Iris pigment epithelial cell (primary cell): ENCODE measurements around the gene ATF3.
"Not testable (repeated sequence)": the region's sequence is repeated elsewhere in the genome, so short reads cannot be mapped to it uniquely, and the experiment has no call there.

ENCODE experiments used
- DNase-seq: peaks from one replicate; pipeline ENCODE4 v3.0.0-alpha.2; 2011; ENCODE audit warnings: low read depth

ATF3 gene

DNA sequence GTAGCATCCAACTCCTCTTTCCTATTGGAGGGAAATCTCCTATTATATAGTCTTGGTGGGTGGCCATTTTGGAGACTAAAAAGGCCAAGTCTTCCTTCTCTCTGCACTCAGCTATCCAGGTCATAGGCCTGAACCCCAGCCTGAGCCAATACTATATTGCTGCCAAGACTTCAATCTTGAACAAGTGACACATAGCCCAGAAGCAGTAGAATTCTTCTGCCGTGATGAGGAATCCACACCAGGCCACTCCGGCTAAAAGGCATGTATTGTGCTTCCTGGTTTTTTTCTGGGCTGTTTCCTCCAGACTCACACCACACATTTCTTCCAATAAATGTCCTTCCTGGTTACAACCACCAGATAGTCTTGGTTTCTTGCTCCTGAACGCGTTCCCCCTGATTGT lies 43.0 kb downstream of the ATF3 start:
- peak; percentile 61 for DNase-seq

DNA sequence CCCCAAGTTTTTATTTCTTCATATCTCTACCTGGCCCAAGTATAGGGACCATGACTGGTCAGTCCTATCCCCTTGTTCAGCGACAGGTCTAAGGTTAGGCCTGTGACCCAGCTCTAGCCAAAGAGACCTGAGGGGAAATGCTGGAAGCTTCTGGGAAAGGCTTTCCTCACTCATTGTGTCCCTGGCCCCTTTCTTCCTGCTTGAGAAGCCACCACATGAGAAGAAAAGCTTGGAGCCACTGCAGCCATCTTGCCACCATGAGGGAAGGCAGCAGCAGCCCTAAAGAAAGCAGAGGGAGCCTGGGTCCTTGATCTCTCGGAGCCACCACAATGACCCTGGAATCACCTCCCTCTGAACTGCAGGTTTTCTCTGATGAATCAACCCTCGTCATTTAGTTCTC lies 43.4 kb downstream of the ATF3 start:
- DNase-seq: no peak

DNA sequence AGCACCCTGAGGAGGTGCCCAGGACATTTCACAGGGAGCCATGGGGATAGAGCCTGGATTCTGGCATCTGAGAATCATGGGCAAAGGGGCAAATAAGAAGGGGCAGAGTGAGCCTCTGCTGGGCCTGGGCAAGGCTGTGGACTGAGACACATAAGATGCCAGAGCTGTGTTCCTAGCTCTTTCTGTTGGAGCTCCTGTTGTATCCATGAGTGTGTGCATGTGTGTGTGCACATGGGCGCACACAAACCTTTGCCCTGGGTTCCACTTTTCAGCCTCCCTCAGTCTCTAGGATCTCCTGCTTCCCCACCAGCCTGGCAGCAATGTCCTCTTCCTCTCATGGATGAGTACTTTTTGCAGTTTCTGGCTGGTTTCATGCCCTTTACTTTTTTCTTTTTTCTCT lies 44.0 kb downstream of the ATF3 start:
- no peak for DNase-seq

DNA sequence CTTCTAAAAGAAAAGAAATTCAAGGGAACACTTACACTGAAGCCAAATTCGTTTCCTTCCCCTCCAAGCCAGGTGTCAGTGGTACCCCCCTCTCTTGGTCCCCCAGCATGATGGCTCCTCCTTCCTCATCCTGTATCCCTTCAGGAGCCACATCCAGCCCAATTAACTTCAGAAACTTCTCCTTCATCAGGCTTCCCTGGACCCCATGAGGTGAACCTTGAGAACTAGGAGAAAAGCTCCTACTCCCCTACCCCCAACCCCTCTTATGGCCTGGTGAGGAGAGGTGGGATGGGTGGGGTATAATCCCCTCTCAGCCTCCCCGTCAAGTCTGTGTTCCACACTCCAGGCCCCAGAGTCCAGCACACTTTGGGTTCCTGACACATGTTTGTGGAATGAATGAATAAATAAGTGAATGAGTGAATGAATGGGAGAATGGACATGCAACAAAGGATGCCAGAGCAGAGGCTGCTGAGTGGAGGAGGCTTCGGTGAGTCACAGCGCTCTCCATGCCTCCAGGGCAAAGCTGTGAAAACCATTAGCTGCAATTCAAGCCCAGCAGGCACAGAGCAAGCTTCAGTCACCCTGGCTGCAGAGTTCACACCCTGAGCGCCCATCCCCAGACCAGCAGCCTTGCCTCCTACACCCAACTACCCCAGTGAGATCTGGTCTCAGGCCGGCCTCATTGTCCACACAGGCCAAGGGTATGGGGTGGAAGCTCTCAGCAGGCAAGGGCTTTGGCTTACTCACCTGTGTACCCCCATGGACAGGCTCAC lies 47.3 kb downstream of the ATF3 start:
- DNase-seq: peak; percentile 46

DNA sequence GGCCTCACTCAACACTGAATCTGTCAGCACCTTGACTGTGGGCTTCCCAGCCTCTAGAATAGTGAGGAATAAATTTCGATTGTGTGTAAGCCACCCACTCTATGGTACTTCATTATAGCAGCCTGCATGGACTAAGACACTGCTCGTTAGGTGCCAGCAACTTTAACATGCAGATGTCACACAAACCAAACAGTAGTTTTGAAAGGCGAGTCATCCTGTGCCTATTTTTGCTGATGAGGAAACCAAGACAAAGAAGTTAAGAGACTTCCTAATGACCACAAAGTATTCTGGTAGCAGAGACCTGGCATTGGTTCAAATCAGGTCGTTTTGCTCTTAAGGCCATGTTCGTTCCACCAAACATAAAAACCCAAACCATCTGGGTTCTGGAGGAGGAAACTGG lies 48.2 kb downstream of the ATF3 start:
- DNase-seq: no peak

DNA sequence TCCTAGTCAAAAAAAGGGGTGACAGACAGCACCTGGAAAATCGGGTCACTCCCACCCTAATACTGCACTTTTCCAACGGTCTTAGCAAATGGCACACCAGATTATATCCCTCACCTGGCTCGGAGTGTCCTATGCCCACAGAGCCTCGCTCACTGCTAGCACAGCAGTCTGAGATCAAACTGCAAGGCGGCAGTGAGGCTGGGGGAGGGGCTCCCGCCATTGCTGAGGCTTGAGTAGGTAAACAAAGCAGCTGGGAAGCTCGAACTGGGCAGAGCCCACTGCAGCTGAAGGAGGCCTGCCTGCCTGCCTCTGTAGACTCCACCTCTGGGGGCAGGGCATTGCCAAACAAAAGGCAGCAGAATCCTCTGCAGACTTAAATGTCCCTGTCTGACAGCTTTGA lies 49.7 kb downstream of the ATF3 start:
- not testable (repeated sequence) for DNase-seq

DNA sequence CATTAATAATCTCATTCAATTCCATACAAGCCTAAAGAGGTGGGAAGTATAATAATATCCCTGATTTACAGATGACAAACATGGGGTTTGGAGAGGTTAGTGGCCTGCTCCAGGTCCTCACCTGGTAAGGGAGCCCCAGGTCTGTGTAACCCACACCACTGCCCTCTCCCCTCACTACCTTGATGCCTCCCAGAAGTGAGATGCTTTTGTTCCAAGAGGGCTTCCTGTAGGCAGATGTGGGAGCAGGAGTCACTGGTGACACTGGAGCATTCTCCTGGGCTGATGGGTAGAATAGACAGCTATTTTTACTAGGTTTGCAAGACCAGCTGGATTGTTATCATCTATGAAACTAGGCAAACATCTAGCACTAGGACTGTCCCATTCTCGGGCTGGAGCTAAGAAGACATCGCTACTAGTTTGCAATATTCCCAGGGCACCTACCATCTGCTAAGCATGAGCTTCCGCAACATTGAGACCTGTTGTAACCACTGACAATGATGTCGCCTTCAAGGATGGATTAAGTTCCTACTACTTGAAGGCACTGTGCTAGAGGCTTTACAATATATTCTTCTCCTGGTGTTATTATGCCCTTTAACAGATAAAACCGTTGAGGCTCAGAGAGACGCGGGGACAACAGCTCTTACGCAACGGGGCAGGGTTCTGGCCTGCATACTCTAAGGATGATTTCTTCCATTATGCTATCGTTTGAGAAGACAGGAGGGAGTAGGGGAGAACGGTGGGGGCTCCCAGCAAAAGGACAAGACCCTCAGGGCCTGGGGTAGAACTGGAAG lies 56.0 kb downstream of the ATF3 start:
- DNase-seq: no peak

DNA sequence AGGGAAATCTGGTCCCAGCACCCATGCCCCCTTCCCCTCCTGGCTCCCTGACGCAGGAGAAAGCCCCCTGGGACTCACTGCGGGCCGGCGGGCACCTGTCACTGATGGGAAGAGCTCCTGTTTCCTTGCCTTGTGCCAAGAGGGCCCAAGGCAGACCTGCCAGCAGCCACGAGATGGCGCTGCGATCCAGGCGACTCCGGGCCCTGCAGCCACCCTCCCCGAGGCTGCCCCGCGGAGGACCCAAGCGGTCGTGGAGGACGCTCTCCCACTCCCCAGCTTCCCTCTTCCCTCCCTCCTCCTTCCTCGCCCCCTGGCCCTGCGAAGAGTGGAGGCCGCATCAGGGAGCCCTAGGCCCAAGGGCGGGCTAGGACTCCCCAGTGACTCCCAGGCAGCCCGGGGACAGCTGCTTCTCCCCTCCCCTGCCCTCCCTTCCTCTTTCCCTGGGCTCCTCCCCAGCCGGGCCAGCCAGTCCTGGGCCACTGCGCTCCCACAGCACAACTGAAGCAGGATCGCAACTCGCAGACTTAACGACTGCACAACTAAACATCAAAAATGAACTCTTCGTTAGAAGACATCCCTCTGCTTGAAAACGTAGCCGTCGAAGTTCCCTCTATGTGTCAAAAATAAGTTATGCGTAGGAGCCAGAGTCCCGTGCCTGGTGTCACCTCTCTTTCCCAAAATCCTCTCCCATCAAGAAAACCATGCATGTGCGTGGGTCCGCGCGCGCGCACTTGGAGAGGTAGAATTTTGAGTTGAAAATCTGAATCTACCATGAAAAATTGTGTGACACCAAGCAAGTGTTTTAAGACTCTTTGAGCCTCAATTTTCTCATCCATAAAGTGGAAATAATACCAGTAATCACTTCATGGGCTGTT lies 56.9 kb downstream of the ATF3 start:
- DNase-seq: peak; percentile 79

DNA sequence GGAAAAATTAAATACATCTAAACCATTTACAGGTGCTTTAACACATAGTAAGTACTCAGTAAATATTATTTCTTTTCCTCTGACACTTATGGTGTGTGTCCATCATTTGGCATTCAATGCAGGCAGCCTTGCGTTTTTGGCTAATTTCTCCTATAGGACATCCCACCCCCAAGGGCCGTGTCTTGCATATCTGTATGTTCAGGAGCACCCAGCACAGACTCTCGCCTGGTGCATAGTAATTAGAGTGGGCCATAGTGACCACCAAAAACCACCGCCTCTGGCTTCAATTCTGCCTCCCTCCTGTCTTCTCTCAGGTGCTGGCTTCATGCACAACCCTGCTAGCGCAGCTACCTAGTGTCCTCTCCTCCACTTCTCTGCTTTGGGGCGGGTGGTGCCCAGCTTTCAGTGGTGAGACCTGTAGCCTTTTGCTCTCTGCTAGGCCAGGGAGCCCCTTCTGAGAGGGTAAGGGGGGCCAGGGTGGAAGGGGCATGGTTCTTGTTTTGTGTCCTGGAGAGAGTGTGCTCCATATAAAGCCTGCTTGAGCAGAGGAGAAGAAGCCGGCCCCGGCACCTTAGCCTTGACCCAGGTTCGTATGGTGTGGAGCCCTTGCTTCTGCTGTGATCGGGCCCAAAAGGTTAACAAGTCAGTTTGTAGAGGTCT lies 57.7 kb downstream of the ATF3 start:
- DNase-seq: no peak

DNA sequence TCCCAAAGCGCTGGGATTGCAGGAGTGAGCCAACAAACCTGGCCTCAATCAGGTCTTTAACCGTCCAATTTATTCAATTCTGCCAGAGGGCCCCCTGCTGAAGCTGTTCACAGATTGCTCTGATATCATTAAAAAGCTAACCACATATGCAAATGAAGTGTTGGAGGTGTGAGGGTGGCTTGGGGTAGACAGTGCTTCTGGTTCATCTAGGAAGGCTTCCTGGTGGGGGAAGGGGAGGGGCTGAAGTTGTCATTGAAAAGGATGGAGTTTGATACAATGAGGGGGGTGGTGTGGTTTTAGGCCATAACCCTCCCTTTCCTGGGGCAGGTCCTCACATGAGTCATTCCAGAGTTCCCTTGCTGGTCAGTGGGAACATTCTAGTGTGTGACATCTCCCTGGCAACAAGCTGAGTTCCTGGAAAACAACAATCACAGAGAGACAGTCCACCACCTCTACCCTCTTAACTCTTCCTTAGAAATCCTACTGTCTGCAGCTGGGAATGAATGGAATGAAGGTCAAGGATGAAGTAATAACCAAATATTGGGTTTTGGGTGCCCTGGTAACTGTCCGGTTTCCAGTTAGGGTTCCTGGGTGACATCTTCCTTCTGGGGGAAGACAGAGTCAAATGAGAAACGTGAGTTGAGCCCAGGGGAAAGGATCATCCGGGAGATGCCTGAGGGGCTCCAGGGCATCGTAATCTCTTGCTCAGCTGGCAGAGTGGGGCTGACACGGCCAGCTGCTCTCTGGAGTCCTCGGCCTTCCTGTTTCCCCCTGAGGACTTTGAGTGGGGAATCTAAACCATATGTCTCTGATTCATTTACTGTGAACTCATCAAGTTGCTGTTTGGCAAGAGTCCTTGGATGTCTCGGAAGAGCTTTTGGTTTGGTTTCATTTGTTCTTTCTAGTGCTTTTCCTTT lies 58.9 kb downstream of the ATF3 start:
- peak; percentile 96 for DNase-seq

DNA sequence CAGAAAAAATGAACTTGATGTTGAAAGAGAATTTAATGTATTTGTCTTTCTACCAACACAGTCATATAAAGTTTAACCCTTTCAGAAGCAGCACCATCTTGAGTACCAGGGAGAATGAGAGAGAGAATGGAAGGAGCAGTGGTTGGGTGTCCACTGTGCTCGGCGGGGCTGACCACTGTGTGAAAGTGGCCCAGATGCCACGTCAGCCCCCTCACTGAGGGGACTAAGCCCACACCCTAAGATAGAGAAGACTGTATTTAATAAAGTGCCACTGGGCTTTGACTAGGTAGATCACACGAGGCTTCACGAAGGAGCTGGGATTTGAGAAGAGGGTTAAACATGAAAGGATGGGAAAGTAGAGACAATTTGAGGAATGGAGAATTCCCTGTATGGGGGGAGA lies 59.9 kb downstream of the ATF3 start:
- DNase-seq: no peak

DNA sequence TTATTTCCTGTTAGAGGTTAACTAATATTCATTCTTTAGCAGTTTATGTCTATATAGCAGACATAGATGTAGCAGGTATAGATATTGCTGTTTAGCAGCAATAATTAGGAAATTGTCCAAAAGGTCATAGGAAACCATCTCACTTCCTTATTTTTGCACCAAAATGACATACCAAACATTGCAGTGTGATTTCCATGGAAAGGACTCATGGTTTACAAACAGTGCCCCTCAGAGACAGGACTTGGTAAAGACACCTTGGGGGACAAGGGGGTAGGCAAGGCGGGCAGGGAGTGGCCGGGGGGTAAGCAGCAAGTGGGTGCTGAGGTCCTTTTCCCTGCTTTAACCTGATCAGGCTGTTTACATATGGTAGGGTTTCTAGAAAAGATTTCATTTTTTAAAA lies 60.5 kb downstream of the ATF3 start:
- peak; percentile 32 for DNase-seq

DNA sequence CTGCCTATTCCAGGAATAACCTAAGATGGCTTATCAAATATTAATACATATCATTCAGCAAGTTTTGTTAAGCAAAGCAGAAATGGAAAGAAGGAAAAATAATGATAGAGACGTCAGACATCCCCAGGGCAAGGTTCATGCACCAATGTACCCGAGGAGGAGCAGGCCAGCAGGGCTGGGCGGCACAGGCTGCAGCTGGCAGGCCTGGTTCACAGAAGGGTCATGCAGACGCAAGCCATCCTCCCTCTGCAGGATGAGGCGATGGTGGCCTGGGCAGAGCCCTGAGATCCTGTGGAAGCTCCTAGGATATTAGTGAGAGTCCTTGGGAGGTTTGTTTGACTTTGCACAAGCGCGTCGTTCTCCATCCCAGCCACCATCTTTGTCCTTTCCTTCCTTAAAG lies 61.0 kb downstream of the ATF3 start:
- DNase-seq: no peak

DNA sequence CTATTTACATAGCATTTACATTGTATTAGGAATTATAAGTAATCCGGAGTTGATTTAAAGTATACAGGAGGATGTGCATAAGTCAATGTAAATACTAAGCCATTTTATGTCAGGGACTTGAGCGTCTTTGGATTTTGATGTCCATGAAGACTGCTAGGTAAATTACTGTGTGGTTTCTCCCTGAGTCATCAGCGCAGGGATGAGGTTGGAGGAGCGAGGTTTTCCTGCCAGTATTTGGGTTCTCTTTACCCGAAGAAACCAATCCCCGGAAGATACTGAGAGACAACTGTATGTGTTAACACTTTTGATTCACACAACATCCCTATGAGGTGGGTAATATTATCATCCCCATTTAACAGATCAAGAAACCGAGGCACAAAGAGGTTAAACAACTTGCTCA lies 61.7 kb downstream of the ATF3 start:
- no peak for DNase-seq
